ENCODE results near the gene SLC35B2.

The SLC35B2 gene

DNA sequence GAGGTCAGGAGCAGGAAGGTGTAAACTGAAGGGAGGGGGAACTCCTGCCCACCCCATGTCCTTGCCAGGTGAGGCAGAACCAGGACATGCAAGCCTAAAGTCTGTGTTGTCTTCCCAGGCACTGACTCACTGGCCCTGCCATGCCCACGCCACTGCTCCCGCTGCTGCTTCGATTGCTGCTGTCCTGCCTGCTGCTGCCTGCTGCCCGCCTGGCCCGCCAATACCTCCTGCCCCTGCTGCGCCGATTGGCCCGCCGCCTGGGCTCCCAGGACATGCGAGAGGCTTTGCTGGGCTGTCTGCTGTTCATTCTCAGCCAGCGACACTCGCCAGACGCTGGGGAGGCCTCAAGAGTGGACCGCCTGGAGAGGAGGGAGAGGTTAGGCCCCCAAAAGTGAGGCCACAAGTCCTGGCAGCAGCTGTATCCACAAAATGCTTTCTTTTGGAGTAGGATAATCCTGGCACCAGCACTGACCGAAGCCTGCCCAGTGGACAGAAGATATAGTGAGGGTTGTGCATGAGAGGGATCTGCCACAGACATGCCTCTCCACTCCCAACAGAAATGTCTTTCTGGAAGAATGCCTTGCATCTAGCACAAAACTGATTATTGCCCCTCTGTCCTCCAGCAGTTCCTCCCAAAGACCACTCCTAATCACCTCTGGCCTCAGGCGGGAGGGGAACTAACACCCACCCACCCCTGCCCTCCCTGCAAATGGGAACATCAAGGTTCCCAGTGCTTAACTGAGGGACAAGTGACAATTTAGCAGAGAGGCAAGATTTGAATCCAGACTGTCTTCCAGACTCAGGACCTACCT lies 39.8 kb downstream of the SLC35B2 start:
- no peak for ATAC-seq
- DNase-seq = no peak
- Mint-ChIP-seq H3K4me3 (no peak overlapping the region), H3K27me3 (no peaks in the 10 kb centered on the region), H3K27ac (no peak overlapping the region), H3K9me3 (no peaks in the 10 kb centered on the region), H3K4me1 (peaks cover 36% of the 10 kb centered on the region)

DNA sequence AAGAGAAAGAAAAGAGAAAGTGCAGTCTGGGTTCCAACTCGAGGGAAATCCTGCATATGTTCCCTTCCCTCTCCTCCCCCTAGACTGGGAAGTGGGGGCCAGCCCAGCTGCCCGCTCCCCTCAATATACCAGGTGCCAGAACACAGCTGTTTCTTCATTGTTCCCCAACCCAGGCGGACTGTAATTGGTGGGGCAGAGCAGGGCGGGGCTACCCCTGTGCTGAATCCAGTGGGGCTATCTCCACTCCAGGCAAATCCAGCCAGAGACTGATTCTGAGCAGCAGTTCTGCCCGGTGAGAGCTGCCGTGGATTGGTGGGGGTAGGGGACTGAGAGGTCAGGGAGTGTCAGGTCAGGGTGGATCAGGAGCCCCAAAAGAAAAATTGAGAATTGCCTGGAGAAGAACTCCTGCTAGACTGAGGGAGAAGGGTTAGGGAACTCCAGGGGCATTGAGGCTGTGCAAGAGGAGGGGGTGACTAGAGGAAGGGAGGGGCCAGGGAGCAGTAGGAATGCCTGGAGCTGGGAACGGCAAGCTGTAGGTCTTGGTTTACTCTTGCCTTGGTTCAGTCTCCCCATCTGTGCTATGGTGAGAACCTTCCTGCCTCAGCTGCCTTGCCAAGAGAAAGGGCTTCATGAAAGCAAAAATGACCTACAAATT lies 40.5 kb downstream of the SLC35B2 start, which contains the start of gene MYMX:
Gene MYMX (plus strand): TSS at position 250 of the 655 bp plus-strand sequence. CDS start 546 bp downstream, outside the sequence.
- Mint-ChIP-seq H3K27me3 (no peaks in the 10 kb centered on the region), H3K4me1 (peaks cover 29% of the 10 kb centered on the region), H3K9me3 (no peaks in the 10 kb centered on the region), H3K27ac (no peak within 1 kb of the TSS), H3K4me3 (no peak within 1 kb of the TSS)
- no peak for ATAC-seq
- no peak for DNase-seq

DNA sequence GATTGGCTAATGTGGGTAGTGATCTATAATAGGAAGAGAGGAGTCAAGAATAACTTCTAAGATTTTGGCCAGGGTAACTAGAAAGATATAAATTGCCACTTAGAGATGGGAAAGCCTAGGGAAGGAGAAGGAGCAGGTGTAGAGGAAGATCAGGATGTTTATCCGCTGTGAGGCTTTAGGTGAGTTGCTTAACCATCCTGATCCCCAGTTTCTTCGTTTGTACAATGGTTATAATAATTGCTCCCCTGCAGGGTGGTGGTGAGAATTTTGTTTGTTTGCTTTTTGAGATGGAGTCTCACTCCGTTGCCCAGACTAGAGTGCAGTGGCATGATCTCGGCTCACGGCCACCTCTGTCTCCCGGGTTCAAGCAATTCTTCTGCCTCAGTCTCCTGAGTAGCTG lies 43.0 kb downstream of the SLC35B2 start:
- Mint-ChIP-seq H3K27me3 (no peaks in the 10 kb centered on the region), H3K9me3 (no peaks in the 10 kb centered on the region), H3K4me3 (no peak overlapping the region), H3K4me1 (peaks cover 12% of the 10 kb centered on the region), H3K27ac (no peak overlapping the region)
- no peak for ATAC-seq
- no peak for DNase-seq

DNA sequence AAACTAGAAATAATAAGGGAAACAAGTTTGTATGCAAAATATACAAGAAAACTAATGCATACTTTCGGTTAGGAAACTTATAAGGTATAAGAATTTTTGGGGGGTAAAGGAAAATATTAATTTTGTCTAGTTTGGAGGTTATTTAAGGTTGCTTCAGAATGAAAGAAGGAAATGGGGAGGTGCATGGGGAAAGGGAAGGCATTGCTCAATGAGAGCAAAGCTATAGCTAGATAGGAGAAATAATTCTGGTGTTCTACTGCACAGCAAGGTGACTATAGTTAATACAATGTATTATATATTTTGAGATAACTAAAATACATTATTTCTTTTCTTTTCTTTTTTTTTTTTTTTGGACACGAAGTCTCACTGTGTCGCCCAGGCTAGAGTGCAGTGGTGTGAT lies 46.0 kb downstream of the SLC35B2 start:
- no peak overlapping the region for H3K4me3 Mint-ChIP-seq
- H3K27ac Mint-ChIP-seq = no peak overlapping the region
- no peak for ATAC-seq
- H3K4me1 Mint-ChIP-seq = no peaks in the 10 kb centered on the region
- H3K9me3 Mint-ChIP-seq = no peaks in the 10 kb centered on the region
- DNase-seq = no peak
- H3K27me3 Mint-ChIP-seq = peaks cover 7% of the 10 kb centered on the region

- H3K9me3 Mint-ChIP-seq = no peaks in the 10 kb centered on the region
- peaks cover 7% of the 10 kb centered on the region for H3K27me3 Mint-ChIP-seq
- ATAC-seq (no peak), DNase-seq (no peak)
- H3K4me3 Mint-ChIP-seq = no peak overlapping the region
- no peak overlapping the region for H3K27ac Mint-ChIP-seq
- no peaks in the 10 kb centered on the region for H3K4me1 Mint-ChIP-seq
Observed at GRCh38 chr6:44207966-44208365, 49.4 kb downstream of the SLC35B2 start.

Data from stimulated activated naive CD8-positive, alpha-beta T cell treated with anti-CD3 and anti-CD28 coated beads, Interleukin-15, amount 100 ng/mL, for 72 hours (primary cell).